Fibroblast of lung (primary cell): ENCODE data around the gene SBF2. TPM values are rescaled to one million over a fixed set of nuclear protein-coding genes. Genes with fewer than 3 reads are reported as not detected.

Source experiments
- DNase-seq, 2 donors: peaks; one replicate each; pipeline versions ENCODE4 v3.0.0 to v3.0.0-alpha.2; 2010; ENCODE audit warnings: low read depth in 2 of 2
- H2AFZ ChIP-seq: 2 replicates; pipeline ENCODE4 v1.5.1; 2012; ENCODE audit warnings: low read length, control low read depth, inconsistent platforms
- H3K27ac ChIP-seq: 2 replicates; pipeline ENCODE4 v1.5.1; 2011; ENCODE audit warnings: low read length, control low read depth; ENCODE audit not compliant: insufficient read depth
- H3K27me3 ChIP-seq: 2 replicates; pipeline ENCODE4 v1.5.1; 2011; ENCODE audit warnings: mild to moderate bottlenecking, low read length; ENCODE audit not compliant: control insufficient read depth, insufficient read depth
- H3K36me3 ChIP-seq: 2 replicates; pipeline ENCODE4 v1.5.1; 2011; ENCODE audit warnings: low read length; ENCODE audit not compliant: control insufficient read depth, insufficient read depth
- H3K4me1 ChIP-seq: 2 replicates; pipeline ENCODE4 v1.5.1; 2011; ENCODE audit warnings: low read length; ENCODE audit not compliant: control insufficient read depth, insufficient read depth; ENCODE audit errors: extremely low read depth
- H3K4me2 ChIP-seq: 2 replicates; pipeline ENCODE4 v1.5.1; 2011; ENCODE audit warnings: low read length, control low read depth; ENCODE audit not compliant: insufficient read depth; ENCODE audit errors: extremely low read depth
- H3K4me3 ChIP-seq, 4 experiments: fragments of 200-600 bp in 1 of 4; sonication (generic) in 1 of 4; replicated peaks in 1 of 4; 2 replicates each; pipeline ENCODE4 v1.5.1; 2011 to 2016; ENCODE audit warnings: low read length in 4 of 4, low read depth in 3 of 4, mild to moderate bottlenecking in 3 of 4, control low read depth in 2 of 4, inconsistent platforms in 1 of 4, mixed read lengths in 1 of 4; ENCODE audit not compliant: insufficient read depth in 1 of 4; ENCODE audit errors: control extremely low read depth in 1 of 4
- H3K79me2 ChIP-seq: 2 replicates; pipeline ENCODE4 v1.5.1; 2012; ENCODE audit warnings: mild to moderate bottlenecking, low read length, inconsistent platforms; ENCODE audit not compliant: control insufficient read depth, insufficient read depth
- H3K9ac ChIP-seq: 2 replicates; pipeline ENCODE4 v1.5.1; 2011; ENCODE audit warnings: mild to moderate bottlenecking, low read length, control low read depth; ENCODE audit not compliant: insufficient read depth
- H3K9me3 ChIP-seq: 2 replicates; pipeline ENCODE4 v1.5.1; 2012; ENCODE audit warnings: low read depth, low read length; ENCODE audit not compliant: control insufficient read depth, insufficient read depth
- H4K20me1 ChIP-seq: 2 replicates; pipeline ENCODE4 v1.5.1; 2011; ENCODE audit warnings: low read length; ENCODE audit not compliant: control insufficient read depth, insufficient read depth; ENCODE audit errors: extremely low read depth
- EZH2 ChIP-seq: IDR thresholded peaks from 2 replicates; pipeline ENCODE4 v1.5.1; 2012; ENCODE audit warnings: low read length, control low read depth, mild to moderate bottlenecking; ENCODE audit errors: missing control alignments
- polyA plus RNA-seq, 2 donors: library from polyadenylated mRNA; depleted of rRNA in 1 of 2; stranded (reverse) in 1 of 2; unstranded in 1 of 2; fragments of >200 nt; gene quantifications; 2 replicates each; pipeline ENCODE4 v1.2.1, GENCODE V29; 2011 to 2012; ENCODE audit warnings: missing spikeins in 1 of 2
- total RNA-seq: library from RNA; depleted of rRNA; stranded (reverse); fragments of >200 nt; gene quantifications from 2 replicates; pipeline ENCODE4 v1.2.1, GENCODE V29; 2014
- TF ChIP-seq, protein P1 (sequence below), 2 donors: IDR thresholded peaks in 1 of 2; conservative IDR thresholded peaks in 1 of 2; 1 replicate in 1 of 2; 2 replicates in 1 of 2; pipeline ENCODE4 v1.5.1; 2011 to 2012; ENCODE audit warnings: low read length in 2 of 2, control low read depth in 1 of 2, inconsistent platforms in 1 of 2, low read depth in 1 of 2, mild to moderate bottlenecking in 1 of 2

Gene SBF2
- total and polyA plus RNA-seq, 2 donors (not counting 1 experiment from before 2014, with no cell fraction given) = 69.4 to 95.9 TPM

DNA sequence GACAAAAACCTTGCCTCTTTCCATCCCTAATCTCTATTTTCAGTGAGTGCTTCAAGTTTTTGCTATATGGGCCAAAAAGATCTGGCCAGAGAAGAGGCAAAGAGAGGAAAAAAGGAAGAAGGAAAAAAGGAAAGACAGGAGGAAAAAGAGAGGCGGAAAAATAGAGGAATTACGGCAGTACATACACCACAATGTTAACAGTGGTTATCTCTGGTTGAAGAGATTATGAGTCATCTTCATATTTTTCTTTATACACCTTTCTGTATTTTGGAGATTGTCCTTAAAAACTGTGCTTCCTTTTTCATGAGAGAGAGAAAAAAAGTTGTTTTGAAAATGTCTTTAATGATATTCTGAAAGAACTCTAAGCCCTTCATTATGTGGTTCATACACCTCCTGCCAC, 133.7 kb downstream of the SBF2 start:
- no peak overlapping the region for H3K27ac ChIP-seq
- H3K4me2 ChIP-seq = no peak overlapping the region
- peaks cover 17% of the 10 kb centered on the region for H3K79me2 ChIP-seq
- H3K27me3 ChIP-seq = no peaks in the 10 kb centered on the region
- no peak overlapping the region for H3K9ac ChIP-seq
- H3K9me3 ChIP-seq = no peaks in the 10 kb centered on the region
- H3K4me3 ChIP-seq = no peak overlapping the region
- H2AFZ ChIP-seq = no peak overlapping the region
- no peaks in the 10 kb centered on the region for H4K20me1 ChIP-seq
- no peak for DNase-seq
- H3K36me3 ChIP-seq = no peaks in the 10 kb centered on the region
- peaks cover 2% of the 10 kb centered on the region for H3K4me1 ChIP-seq
- TF ChIP-seq, protein P1, sequence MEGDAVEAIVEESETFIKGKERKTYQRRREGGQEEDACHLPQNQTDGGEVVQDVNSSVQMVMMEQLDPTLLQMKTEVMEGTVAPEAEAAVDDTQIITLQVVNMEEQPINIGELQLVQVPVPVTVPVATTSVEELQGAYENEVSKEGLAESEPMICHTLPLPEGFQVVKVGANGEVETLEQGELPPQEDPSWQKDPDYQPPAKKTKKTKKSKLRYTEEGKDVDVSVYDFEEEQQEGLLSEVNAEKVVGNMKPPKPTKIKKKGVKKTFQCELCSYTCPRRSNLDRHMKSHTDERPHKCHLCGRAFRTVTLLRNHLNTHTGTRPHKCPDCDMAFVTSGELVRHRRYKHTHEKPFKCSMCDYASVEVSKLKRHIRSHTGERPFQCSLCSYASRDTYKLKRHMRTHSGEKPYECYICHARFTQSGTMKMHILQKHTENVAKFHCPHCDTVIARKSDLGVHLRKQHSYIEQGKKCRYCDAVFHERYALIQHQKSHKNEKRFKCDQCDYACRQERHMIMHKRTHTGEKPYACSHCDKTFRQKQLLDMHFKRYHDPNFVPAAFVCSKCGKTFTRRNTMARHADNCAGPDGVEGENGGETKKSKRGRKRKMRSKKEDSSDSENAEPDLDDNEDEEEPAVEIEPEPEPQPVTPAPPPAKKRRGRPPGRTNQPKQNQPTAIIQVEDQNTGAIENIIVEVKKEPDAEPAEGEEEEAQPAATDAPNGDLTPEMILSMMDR (conservative IDR thresholded peaks at IDR 0.05 in 1 of 2, IDR thresholded peaks at IDR 0.05 in 1 of 2; ENCODE audit: low read depth in 1 of 2, low read length in 2 of 2) = no peak
- no peak for TF ChIP-seq EZH2

DNA sequence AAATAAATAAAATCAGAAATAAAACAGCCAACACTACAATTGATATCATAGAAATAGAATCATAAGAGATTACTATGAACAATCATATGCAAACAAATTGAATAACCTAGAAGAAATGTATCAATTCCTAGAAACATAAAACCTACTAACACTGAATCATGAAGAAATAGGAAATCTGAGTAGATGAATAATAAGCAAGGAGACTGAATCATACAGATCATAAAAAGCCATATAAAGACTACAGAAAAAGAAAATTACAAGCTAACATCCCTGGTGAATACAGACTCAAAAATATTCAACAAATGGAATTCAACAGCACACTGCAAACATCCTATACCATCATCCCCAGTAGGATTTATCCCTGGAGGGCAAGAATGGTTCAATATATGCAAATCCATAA, 135.6 kb downstream of the SBF2 start:
- peaks cover 14% of the 10 kb centered on the region for H3K79me2 ChIP-seq
- no peak overlapping the region for H3K4me3 ChIP-seq
- peaks cover 2% of the 10 kb centered on the region for H3K4me1 ChIP-seq
- no peaks in the 10 kb centered on the region for H3K27me3 ChIP-seq
- no peaks in the 10 kb centered on the region for H3K36me3 ChIP-seq
- peak in 1 of 2 donors; percentile 11 for DNase-seq
- no peak overlapping the region for H3K4me2 ChIP-seq
- TF ChIP-seq, protein P1 (conservative IDR thresholded peaks at IDR 0.05 in 1 of 2, IDR thresholded peaks at IDR 0.05 in 1 of 2; ENCODE audit: low read depth in 1 of 2, low read length in 2 of 2) = no peak
- no peak for TF ChIP-seq EZH2
- H4K20me1 ChIP-seq = no peaks in the 10 kb centered on the region
- H2AFZ ChIP-seq = no peak overlapping the region
- no peak overlapping the region for H3K9ac ChIP-seq
- H3K27ac ChIP-seq = no peak overlapping the region
- H3K9me3 ChIP-seq = no peaks in the 10 kb centered on the region

DNA sequence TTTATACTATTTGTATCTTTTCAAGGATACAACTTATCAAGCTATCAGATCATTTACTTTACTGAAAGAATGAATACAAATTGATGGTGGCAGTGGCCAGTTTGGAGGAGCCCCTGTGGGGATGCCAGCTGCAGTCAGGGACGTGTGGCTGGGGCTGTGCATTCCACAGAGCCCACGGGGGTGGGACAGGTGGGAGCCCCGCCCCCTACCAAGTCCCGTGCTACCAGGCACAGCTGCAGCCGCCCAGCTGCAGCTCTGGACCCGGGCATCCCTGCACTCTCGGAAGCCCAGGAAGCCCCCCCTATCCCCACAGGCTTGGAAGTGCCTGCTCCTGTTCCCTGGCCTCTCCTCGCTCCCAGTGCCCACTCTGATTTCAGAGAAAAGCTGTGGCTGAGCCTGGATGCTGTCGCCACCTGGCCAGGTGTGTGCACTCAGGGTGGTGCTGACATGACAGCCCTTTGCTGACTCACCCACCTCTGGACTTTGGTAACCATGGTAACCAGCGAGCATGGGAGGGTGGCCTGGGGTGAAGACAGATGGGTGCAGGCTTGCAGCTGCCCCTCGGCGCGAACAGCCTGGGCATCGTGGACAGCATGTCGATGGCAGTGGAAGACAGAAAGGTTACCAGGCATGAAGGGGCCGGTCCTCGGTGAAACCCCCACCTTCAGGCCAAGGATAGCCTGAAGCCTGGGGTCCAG, 138.1 kb downstream of the SBF2 start:
- no peak overlapping the region for H3K9ac ChIP-seq
- H3K4me3 ChIP-seq = no peak overlapping the region
- no peaks in the 10 kb centered on the region for H3K4me1 ChIP-seq
- DNase-seq = no peak
- H4K20me1 ChIP-seq = no peaks in the 10 kb centered on the region
- H3K4me2 ChIP-seq = no peak overlapping the region
- no peaks in the 10 kb centered on the region for H3K36me3 ChIP-seq
- H3K9me3 ChIP-seq = no peaks in the 10 kb centered on the region
- H3K27me3 ChIP-seq = no peaks in the 10 kb centered on the region
- H2AFZ ChIP-seq = no peak overlapping the region
- no peak overlapping the region for H3K27ac ChIP-seq
- peaks cover 14% of the 10 kb centered on the region for H3K79me2 ChIP-seq
- TF ChIP-seq, protein P1 (conservative IDR thresholded peaks at IDR 0.05 in 1 of 2, IDR thresholded peaks at IDR 0.05 in 1 of 2; ENCODE audit: low read depth in 1 of 2, low read length in 2 of 2) = no peak
- no peak for TF ChIP-seq EZH2
